Activated gamma-delta T cell treated with anti-CD3 and anti-CD28 coated beads, Interleukin-2, amount 50 U/mL, for 16 hours (primary cell): ENCODE data around the gene RHBG.
A peak's percentile ranks its signal among the peaks of the same experiment; 100 is the strongest.
"Not testable (repeated sequence)": the region's sequence is repeated elsewhere in the genome, so short reads cannot be mapped to it uniquely, and the experiment has no call there.

Experiments used
- DNase-seq: peaks from one replicate; pipeline ENCODE4 v3.0.0-alpha.2; 2020; ENCODE audit warnings: low read depth

The RHBG gene, protein sequence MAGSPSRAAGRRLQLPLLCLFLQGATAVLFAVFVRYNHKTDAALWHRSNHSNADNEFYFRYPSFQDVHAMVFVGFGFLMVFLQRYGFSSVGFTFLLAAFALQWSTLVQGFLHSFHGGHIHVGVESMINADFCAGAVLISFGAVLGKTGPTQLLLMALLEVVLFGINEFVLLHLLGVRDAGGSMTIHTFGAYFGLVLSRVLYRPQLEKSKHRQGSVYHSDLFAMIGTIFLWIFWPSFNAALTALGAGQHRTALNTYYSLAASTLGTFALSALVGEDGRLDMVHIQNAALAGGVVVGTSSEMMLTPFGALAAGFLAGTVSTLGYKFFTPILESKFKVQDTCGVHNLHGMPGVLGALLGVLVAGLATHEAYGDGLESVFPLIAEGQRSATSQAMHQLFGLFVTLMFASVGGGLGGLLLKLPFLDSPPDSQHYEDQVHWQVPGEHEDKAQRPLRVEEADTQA

DNA sequence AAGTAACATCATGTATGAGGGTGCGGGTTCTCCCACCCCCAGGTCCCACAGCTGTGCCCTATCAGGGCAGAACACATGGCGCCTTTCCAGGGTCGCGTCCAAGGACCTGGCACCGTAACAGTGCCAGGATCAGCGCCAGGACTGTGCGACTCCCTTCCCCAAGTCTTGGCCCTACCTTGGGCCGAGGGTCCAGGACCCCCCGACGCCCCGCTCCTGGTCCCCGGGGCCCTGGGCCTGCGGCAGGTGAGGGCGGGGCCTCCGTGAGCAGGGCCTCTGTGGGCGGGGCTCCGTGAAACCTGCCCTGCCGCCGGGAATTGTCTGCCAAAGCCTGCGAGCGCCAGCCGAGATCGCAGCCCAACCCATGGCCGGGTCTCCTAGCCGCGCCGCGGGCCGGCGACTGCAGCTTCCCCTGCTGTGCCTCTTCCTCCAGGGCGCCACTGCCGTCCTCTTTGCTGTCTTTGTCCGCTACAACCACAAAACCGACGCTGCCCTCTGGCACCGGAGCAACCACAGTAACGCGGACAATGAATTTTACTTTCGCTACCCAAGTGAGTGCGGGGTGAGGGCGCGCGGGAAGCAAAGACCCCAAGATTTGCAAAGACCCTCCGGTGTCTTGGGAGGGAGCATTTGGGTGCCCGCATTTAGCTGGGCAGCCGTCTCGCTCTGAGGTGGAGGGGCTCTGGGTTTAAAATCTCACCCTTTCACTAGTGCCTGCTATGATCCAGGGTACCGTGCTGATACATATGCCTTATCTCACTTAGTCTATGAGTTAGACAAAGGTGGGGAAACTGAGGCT is at the start of gene RHBG:
TSS of gene RHBG (plus strand) at position 323 of the 796 bp plus-strand sequence. CDS start at position 362, 39 bp downstream.
- no peak for DNase-seq

DNA sequence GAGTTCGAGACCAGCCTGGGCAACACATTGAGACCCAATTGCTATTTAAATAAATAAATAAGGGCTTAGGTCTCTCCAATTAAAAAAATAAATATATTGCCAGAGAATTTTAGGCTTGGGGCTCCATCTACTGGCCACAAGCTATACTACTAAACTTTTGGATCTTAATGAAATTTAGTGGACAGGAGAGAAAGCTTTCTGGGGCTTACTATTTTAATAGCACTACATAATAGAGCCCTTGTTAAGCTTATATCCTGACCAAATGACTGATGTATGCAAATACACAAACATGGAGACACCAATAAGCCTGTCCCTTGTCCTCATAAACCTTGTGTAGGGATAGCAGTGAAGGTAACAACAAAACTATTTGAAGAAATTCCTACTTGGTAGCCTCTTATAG is 49.3 kb upstream of the RHBG start:
- no peak for DNase-seq

DNA sequence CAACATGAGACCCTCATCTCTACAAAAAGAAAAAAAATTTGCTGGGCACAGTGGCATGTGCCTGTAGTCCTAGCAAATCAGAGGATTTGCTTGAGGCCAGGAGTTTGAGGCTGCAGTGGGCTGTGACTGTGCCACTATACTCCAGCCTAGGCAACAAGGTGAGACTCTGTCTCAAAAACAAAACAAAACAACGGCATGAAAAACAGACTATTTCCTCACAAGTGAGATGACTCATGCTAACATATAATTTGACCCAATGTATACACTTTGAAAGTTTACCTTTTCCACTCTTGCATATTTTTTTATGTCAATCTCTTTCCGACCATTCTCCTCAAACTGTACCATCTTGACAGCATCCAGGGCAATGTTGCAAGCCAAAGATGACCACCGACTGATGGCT is 48.5 kb upstream of the RHBG start:
- DNase-seq, result no peak

DNA sequence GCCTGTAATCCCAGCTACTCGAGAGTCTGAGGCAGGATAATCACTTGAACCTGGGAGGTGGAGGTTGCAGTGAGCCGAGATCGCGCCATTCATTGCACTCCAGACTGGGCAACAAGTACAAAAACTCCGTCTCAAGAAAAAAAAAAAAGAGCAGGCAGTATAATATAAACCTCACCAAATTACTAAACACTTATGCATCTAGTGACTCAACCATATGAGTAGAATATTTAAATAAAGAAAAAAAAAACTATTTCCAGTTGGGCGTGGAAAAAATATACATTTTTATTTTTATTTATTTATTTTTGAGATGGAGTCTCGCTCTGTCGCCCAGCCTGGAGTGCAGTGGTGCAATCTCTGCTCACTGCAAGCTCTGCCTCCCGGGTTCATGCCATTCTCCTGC is 45.8 kb upstream of the RHBG start:
- DNase-seq, result not testable (repeated sequence)

DNA sequence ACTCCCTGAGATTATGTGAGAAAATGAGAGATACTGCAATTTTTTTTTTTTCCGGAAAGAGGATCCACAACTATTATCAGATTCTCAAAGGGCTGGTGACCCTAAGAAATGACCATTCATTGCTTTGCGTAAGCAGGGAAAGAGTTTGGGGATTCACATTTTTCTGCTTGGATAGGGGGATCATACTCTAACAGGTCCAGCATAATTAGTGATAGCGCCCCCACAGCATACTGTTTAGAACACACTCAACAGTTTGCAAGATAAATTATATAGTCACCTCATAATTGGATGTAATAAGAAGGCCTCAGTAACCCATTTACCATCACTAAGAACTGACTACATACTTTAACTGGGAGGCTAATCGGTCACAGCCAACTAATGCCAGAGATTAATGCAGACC is 32.8 kb upstream of the RHBG start:
- no peak for DNase-seq

DNA sequence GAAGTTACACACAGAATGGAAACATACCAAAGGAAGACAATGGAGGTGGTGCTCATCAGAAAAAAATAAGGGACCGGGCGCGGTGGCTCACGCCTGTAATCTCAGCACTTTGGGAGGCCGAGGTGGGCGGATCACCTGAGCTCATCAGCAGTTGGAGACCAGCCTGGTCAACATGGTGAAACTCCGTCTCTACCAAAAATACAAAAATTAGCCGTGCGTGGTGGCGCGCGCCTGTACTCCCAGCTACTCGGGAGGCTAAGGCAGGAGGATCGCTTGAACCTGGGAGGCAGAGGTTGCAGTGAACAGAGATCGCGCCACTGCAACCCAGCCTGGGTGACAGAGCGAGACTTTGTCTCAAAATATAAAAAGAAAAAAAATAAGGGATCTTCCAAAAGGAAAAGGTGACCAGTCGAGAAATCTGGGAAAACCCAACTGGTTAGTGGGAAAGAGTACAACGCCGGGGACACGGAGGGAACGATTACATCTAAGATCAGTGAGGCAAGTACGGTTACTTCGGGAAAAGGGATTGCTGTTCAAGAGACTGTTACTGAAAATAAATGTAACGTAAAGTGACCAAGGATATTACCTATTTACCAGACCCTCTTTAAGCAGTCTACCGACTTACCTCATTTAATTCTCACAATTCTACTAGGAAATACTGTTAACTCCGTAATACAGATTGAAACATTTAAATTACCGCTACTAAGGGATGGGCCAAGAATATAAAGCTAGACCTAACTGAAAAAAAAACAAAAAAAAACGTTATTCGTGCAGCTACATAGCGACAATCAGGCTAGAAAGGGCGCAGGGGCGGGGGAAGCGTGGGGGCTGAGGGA is 31.7 kb upstream of the RHBG start:
- DNase-seq, result no peak

DNA sequence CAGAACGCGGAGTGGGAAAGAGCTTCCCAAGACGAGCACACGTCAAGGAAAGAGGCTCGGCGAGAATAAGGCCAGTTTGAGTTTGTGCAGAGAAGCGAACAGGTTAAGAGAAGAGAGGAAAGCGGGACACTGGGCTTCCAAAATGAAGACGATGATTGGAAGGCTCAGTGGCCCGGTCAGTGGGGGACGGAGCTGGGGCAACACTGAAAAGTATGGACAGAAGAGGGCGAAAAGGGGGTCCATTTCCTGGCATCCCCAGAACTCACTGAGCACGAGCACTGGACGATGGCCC is 31.2 kb upstream of the RHBG start:
- no peak for DNase-seq

DNA sequence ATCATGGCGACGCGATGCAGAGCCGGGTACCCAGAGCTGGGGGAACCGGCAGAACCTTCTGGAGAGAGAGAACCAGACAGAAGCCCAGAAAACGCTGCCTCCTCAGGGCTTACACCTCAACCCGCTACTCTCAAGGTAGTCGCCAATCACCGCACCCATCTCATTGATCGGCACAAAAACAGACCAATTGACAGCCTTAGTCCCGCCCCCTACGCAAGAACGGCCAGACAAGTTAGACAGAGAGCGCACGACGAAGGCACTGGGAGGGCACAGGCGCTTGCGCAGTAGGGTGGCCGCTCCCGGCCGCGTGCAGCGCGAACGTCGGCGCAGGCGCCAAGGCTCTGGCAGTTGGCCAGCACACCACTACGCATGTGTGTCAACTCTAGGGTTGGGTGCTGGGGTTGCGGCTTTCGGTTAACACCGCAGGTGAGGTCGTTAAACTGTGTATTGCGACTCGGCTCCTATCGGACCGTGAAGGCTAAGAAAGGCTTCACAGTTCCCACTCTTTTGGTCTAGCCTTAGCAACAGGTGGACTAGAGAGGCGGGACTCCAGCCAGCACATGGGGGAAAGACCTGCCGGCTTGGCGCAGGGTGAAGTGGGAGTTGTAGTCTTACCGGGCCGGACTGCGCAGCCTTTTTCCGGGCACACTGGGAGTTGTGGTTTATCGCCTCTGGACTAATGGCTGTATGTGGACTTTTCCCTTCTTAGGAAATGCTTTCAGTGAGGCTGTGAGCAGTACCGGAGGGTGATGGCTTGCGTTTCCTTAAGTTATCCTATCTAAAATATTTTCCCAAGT is 30.6 kb upstream of the RHBG start, which contains the start of the genes CCT3 and TSACC:
TSS of gene CCT3 (minus strand) at position 113 of the 797 bp plus-strand sequence. CDS start at position 5, 108 bp downstream.
TSS of gene TSACC (plus strand) at position 347 of the 797 bp plus-strand sequence. CDS start 1,232 bp downstream, outside the sequence.
- peak; percentile 98 for DNase-seq

DNA sequence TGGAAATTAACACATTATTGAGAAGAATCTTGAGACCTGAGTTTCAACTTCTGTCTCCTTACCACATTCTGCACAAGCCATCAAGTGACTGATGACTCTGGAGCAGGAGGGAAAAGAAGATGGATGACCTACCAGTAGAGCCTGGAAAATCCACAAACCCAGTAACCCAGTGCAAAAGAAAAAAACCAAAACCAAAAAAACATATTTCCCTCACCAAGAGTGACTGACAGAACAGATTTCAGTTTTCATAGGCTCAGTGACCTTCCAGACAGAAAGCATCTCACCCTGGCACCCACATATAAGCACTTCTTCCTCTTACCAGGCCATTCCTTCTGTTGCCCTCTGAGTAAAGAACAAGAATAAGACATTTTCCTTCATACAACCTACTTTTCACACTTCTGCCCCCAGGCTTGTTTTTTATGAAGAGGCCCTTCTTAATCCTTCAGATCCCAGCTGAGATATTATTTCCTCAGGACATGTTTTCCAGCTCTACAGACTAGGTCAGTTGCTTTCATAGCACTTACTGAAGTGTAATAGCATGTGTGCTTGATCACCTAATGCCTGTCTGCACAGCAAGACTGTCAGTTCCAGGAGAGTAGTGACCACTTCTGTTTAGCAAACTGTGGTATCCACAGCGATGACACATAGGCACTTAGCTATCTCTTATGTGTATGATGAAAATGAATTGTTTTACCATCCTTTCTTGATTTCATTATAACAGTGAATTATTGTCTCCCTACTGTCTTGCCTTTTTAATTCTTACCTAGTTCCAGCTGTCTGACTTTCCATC is 26.6 kb upstream of the RHBG start:
- DNase-seq, result no peak

DNA sequence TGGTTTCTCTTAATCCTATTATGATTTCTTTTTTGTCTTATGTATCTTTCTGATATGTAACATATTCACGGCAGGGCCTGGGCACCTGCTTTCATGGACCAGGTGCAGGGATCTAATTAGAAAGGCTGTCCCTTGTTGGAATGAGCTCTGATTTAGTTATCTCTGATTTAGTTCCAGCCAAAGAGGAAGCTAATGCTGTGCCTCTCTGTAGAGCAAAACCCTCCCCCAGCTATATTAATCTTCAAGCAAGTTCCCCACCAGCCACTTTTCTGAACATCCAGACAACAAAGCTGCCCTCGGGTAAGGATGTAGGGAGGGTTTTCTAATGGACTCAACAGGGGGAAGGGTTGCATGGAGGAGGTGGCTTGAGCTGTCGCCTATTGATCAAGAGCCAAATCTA is 24.6 kb upstream of the RHBG start:
- DNase-seq, result no peak

DNA sequence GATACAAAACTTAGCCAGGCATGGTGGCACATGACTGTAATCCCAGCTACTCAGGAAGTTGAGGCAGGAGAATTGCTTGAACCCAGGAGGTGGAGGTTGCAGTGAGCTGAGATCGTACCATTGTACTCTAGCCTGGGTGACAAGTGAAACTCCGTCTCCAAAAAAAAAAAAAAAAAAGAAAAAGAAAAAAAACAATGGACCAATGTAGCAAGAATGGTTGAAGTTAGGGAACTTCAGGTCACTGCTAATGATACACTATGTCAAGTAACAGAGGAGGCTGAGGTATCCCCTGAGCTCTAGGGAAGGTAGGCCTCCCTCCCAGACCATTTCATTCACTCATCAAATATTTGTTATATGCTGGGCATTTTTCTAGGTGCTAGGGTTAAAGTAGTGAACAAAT is 23.0 kb upstream of the RHBG start:
- DNase-seq, result not testable (repeated sequence)

DNA sequence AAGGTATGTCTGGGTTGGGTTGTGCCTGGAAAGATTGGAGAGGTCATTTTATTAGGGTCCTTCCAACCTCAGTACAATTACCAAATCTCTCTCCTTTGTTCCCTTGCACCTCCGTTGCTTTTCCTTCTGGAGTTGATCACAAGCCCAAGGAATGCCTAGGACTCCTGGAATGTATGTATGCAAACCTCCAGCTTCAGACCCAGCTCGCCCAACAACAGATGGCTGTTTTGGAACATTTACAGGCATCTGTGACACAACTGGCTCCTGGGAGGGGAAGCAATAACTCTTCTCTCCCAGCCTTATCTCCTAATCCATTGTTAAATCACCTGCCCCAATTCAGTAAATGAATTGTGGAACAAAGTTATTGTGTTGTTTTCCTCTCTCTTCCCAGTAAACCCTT is 22.4 kb upstream of the RHBG start:
- DNase-seq, result no peak

DNA sequence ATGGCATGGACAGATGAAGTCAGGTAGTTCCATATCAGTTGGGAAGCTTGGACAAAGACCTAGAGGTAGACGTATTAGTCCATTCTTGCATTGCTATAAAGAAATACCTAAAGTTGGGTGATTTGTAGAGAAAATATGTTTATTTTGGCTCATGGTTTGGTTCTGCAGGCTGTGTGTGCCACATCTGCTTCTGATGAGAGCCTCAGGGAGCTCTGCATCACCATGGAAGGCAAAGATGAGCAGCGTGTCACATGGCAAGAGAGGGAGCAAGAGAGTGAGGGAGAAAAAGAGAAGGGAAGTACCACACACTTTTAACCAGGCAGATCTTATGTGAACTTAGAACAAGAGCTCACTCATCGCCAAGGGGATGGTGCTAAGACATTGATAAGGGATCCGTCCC is 21.7 kb upstream of the RHBG start:
- no peak for DNase-seq

DNA sequence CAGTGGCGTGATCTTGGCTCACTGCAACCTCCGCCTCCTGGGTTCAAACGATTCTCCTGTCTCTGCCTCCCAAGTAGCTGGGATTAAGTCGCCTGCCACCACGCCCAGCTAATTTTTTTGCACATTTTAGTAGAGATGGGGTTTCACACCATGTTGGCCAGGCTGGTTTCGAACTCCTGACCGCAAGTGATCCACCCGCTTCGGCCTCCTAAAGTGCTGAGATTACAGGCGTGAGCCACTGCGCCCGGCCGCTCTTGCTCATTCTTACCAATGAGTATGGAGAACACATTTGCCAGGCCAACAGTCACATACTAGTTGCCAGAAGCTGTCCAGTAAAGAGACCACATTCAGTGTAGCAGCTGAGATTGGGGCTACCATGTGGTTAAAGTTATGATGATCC is 16.5 kb upstream of the RHBG start:
- DNase-seq, result not testable (repeated sequence)

DNA sequence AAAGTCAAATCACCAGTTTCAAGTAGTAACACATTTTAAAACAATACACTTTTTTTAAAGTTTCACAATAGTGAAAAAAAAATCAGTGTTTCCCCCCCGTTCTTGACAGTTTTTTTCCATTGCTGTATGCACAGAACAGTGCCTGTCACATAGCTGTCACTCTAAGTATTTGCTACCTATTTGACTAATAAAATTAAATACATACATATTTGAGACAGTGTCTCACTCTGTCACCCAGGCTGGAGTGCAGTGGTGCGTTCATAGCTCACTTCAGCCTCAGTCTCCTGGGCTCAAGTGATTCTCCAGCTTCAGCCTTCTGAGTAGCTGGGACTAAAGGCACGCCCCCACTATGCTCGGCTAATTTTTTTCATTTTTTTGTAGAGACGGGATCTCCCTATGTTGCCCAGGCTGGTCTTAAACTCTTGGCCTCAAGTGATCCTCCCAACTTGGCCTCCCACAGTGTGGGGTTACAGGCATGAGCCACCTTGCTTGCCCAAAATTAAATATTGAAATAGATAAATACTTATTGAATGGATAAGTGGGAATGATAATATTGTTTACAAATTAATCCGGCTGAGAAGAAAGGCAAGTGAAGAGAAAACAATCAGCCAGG is 12.6 kb upstream of the RHBG start:
- DNase-seq, result no peak

DNA sequence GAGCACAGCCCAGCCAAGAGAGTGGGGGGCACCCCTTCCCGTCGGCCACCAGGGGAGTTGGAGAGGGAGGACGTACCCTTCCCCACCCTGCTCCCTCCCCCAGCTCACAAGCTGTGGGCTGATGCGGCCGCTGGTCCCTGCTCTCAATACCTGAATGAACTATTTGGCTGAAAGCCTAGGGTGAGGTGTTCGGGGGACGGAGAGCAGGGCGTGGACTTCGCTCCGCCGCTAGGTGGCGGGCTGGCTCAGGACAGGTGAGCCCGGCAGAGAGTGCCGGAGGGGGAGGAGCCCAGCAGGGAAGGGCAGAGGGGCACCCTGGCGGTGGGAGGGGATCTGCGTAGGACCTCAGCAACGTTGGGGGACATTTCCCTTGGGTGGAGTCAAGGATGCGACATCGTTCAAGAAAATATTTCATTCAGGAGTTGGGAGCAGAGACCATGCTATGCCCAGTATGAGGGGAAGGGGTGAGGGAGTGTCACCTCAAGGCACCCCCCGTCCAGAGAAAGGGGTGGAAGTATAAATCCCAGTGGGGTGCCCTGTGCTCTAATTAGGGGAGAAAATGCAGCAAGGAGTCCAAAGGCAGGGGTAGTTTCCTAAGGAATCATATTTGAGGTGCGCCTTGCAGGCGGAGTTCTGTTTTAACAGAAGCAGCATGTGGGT is 12.0 kb upstream of the RHBG start:
- DNase-seq, result peak; percentile 45

DNA sequence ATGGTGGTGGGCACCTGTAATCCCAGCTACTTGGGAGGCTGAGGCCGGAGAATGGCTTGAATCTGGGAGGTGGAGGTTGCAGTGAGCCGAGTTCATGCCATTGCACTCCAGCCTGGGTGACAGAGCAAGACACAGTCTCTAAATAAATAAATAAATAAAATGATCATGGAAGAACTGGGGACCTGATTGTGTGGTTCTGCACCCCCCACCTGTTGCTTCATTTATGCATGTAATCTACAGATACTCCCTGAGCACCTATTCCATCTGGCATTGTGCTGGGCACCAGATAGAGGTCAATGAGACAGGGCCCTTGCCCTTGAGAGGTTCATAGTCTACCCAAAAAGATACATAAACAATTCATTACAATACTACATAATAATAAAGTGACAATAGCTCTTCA is 11.0 kb upstream of the RHBG start:
- no peak for DNase-seq

DNA sequence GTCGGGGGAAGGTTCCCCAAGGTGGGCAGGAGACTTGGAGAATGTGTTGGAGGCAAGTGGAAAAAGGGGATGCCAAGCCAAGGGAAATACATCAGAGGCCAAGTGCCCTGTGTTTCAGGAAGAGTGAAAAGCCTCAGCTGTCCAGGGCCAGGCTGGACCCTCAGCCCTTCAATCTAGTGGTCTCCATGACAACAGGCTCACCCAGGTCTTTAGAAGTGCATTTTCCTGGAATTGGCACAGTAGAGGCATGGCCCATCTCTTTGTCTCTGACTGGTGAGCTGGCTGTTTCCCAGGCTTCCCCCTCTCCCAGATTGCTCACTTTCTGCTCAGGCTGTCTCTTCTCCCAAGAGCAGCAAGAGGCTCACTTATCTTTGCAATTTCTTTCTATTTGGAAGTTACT is 10.4 kb upstream of the RHBG start:
- DNase-seq, result no peak

DNA sequence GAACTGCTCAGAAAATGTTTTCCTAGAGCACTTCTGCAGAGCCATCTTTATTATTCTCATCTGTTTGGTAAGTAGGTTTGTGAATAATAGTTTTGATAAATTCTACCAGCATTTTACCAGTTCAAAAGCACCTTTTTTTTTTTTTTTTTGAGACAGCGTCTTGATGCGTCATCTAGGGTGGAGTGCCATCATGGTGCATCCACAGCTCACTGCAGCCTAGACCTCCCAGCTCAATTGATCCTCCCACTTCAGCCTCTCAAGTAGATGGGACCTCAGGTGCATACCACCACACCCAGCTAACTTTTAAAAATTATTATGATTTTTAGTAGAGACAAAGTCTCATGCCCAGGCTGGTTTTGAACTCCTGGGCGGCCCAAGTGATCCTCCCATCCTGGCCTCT is 9.8 kb upstream of the RHBG start:
- no peak for DNase-seq

DNA sequence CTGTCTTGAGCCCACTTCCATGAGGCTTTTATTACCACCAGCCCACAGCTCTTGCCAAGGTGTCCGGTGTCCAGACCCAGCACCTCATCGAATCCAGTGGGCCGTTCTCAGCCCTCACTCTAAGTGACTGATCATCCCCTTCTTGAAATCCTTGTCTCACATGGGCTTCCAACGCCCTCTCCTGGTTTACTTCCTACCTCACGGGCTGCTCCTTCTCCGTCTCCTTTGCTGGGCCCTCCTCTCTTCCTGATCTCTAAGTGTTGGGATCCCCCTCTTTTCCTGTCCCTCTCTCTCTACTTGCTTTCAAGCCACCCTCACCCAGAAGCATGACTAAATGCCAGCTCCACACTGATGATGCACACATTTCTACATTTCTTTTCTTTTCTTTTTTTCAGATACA is 9.0 kb upstream of the RHBG start:
- no peak for DNase-seq
